GM12878 (cell line): Measurements from ENCODE around the gene EXOC3L4. TPM values are rescaled to one million over a fixed set of nuclear protein-coding genes. Genes with fewer than 3 reads are reported as not detected.

ENCODE experiments used
- ATAC-seq: fragments of 200-7000 bp; cut with Tn5 transposase; 3 replicates; pipeline ENCODE4 v1.9.1; 2020; ENCODE audit warnings: mild to moderate bottlenecking, moderate library complexity
- BruUV-seq: library from RNA; stranded (reverse); fragments of 400-500 nt; replicated peaks from 2 replicates; lab custom pipeline; 2021; lab: Mats Ljungman, UMichigan
- CTCF ChIA-PET: fragments of 300-600 bp; sonication (Branson Sonifier 250); formaldehyde crosslinking; extraction: SDS; loops from one replicate; lab custom pipeline; 2021; ENCODE audit warnings: inconsistent platforms; lab: Yijun Ruan, JAX
- POLR2A ChIA-PET: fragments of 350-600 bp; formaldehyde crosslinking; extraction: SDS; loops from one replicate; lab custom pipeline; 2021; ENCODE audit warnings: inconsistent platforms; lab: Charles Lee
- RAD21 ChIA-PET: fragments of 300-600 bp; sonication (Branson Sonifier 250); formaldehyde crosslinking; loops from one replicate; lab custom pipeline; 2023; ENCODE audit warnings: antibody characterized with exemption; ENCODE audit not compliant: unreplicated experiment; lab: Charles Lee
- SMC1A ChIA-PET: fragments of 300-600 bp; sonication (Branson Sonifier 250); formaldehyde crosslinking; loops from one replicate; lab custom pipeline; 2023; ENCODE audit not compliant: unreplicated experiment, uncharacterized antibody; lab: Charles Lee
- DNase-seq: peaks from one replicate; pipeline ENCODE4 v3.0.0-alpha.2; 2011; ENCODE audit warnings: low read depth, low spot score
- FAIRE-seq: peaks from 3 replicates; lab custom pipeline; 2011; peaks lifted over from hg19 to GRCh38; lab: Jason Lieb, UNC
- H2AFZ ChIP-seq: 2 replicates; pipeline ENCODE4 v1.6.0; 2011; ENCODE audit warnings: low read depth, low read length, control low read depth; ENCODE audit not compliant: control insufficient read depth
- H3K27ac ChIP-seq: 2 replicates; pipeline ENCODE4 v1.5.1; 2011; ENCODE audit warnings: control low read depth; ENCODE audit not compliant: control insufficient read depth, insufficient read depth
- H3K27me3 ChIP-seq, 2 experiments: replicated peaks in 1 of 2; 2 replicates each; pipeline versions ENCODE4 v1.6.0 to v1.6.1; 2011; ENCODE audit warnings: low read length in 1 of 2; ENCODE audit not compliant: control insufficient read depth in 2 of 2, insufficient read depth in 2 of 2
- H3K36me3 ChIP-seq, 2 experiments: 2 replicates each; pipeline ENCODE4 v1.5.1; 2011; ENCODE audit warnings: low read length in 1 of 2; ENCODE audit not compliant: control insufficient read depth in 2 of 2, insufficient read depth in 2 of 2
- H3K4me1 ChIP-seq: 2 replicates; pipeline ENCODE4 v1.6.1; 2011; ENCODE audit warnings: mild to moderate bottlenecking, low read length, moderate library complexity, mixed read lengths; ENCODE audit not compliant: control insufficient read depth, insufficient read depth
- H3K4me2 ChIP-seq: 2 replicates; pipeline ENCODE4 v1.6.0; 2011; ENCODE audit warnings: control low read depth; ENCODE audit not compliant: control insufficient read depth, insufficient read depth
- H3K4me3 ChIP-seq: fragments of 200-600 bp; sonication (generic); 2 replicates; pipeline ENCODE4 v1.5.1; 2016
- H3K79me2 ChIP-seq: 2 replicates; pipeline ENCODE4 v1.6.0; 2011; ENCODE audit warnings: low read length; ENCODE audit not compliant: control insufficient read depth, insufficient read depth
- H3K9ac ChIP-seq: 2 replicates; pipeline ENCODE4 v1.8.0; 2011; ENCODE audit warnings: low read length, control low read depth, mixed read lengths; ENCODE audit not compliant: control insufficient read depth, insufficient read depth
- H3K9me3 ChIP-seq: replicated peaks from 3 replicates; pipeline ENCODE4 v1.5.1; 2011; ENCODE audit warnings: mild to moderate bottlenecking, low read length; ENCODE audit not compliant: control insufficient read depth, insufficient read depth
- H4K20me1 ChIP-seq: 2 replicates; pipeline ENCODE4 v1.6.0; 2011; ENCODE audit not compliant: control insufficient read depth, insufficient read depth
- ASH2L ChIP-seq: fragments of 300-600, 200-600 bp; sonication (generic); IDR thresholded peaks from 2 replicates; pipeline ENCODE4 v1.6.1; 2017; ENCODE audit warnings: low read depth, mild to moderate bottlenecking, borderline replicate concordance
- BRCA1 ChIP-seq: IDR thresholded peaks from 2 replicates; pipeline ENCODE4 v1.6.1; 2011; ENCODE audit warnings: low read depth, low read length, improper control_type of control experiment
- EED ChIP-seq: sonication (generic); IDR thresholded peaks from 2 replicates; pipeline ENCODE4 v1.6.1; 2016; ENCODE audit warnings: antibody characterized with exemption, low read depth
- IKZF2 ChIP-seq, 2 experiments: fragments of 450-650 bp; IDR thresholded peaks; 2 replicates each; pipeline ENCODE4 v1.6.1; 2017; ENCODE audit warnings: mild to moderate bottlenecking in 2 of 2, moderate library complexity in 2 of 2
- POLR2A ChIP-seq: IDR thresholded peaks from 2 replicates; pipeline ENCODE4 v1.6.1; 2011; ENCODE audit warnings: low read depth, mild to moderate bottlenecking, low read length
- PRDM15 ChIP-seq: fragments of 450-650 bp; formaldehyde crosslinking; IDR thresholded peaks from 2 replicates; pipeline ENCODE4 v1.4.0; 2020; ENCODE audit warnings: mild to moderate bottlenecking, moderate library complexity
- SIX5 ChIP-seq: IDR thresholded peaks from 2 replicates; pipeline ENCODE4 v1.6.1; 2011; ENCODE audit warnings: mild to moderate bottlenecking, low read depth, low read length, moderate library complexity; ENCODE audit not compliant: severe bottlenecking
- SUPT20H ChIP-seq: IDR thresholded peaks from 2 replicates; pipeline ENCODE4 v1.6.1; 2011; ENCODE audit warnings: low read depth, mild to moderate bottlenecking, low read length, moderate library complexity, borderline replicate concordance; ENCODE audit not compliant: control insufficient read depth
- YY1 ChIP-seq: IDR thresholded peaks from 2 replicates; pipeline ENCODE4 v1.6.1; 2011; ENCODE audit warnings: low read depth, mild to moderate bottlenecking, low read length
- ZZZ3 ChIP-seq: IDR thresholded peaks from 2 replicates; pipeline ENCODE4 v1.6.1; 2011; ENCODE audit warnings: low read depth; ENCODE audit not compliant: control insufficient read depth, insufficient read length
- WGBS: methylation state at CpG from one replicate; pipeline ENCODE4 v1.1.6; 2016; ENCODE audit warnings: low lambda C conversion rate; ENCODE audit not compliant: insufficient replicate concordance, insufficient coverage; ENCODE audit errors: missing lambda C conversion rate; 5-methylcytosine and 5-hydroxymethylcytosine counted together
- in situ Hi-C: fragments of 300-500 bp; cut with MboI; formaldehyde crosslinking; loops from 9 replicates; pipeline ENCODE4 v1.14.3; 2018; ENCODE audit warnings: mixed read lengths
- intact Hi-C: fragments of 100-400 bp; cut with micrococcal nuclease; formaldehyde crosslinking; loops from one replicate; pipeline ENCODE4 v1.14.2; 2022; ENCODE audit not compliant: unreplicated experiment
- polyA plus RNA-seq, 11 experiments: library from polyadenylated mRNA; depleted of rRNA in 4 of 11; unstranded in 6 of 11; stranded (reverse) in 5 of 11; fragments of >200 nt; fragmentation: Nextera tagmentation in 4 of 11; fragmentation: Illumina TruSeq in 1 of 11; extraction: Ambion mirVana in 4 of 11; extraction: Trizol in 1 of 11; gene quantifications; 1 replicate in 1 of 11; 2 replicates in 10 of 11; pipeline versions ENCODE4 v1.2.1 to v1.2.3, GENCODE V29; 2011 to 2016; ENCODE audit warnings: inconsistent platforms in 2 of 11, missing spikeins in 2 of 11, low read depth in 1 of 11
- total RNA-seq, 4 experiments: library from RNA; depleted of rRNA in 3 of 4; stranded (reverse); fragments of >200 nt in 3 of 4; fragmentation: Illumina TruSeq in 1 of 4; extraction: Trizol in 1 of 4; gene quantifications; 2 replicates each; pipeline versions ENCODE4 v1.2.1 to v1.2.3, GENCODE V29; 2013 to 2021
- TF ChIP-seq, protein P1 (sequence below): fragments of 450-650 bp; IDR thresholded peaks from 2 replicates; pipeline ENCODE4 v1.6.1; 2018; ENCODE audit warnings: borderline replicate concordance, mild to moderate bottlenecking; ENCODE audit not compliant: partially characterized antibody
- TF ChIP-seq, protein P2 (sequence below): fragments of 150-350 bp; IDR thresholded peaks from 2 replicates; pipeline ENCODE4 v1.6.1; 2016; ENCODE audit warnings: low read depth, low read length

EXOC3L4 gene
- total and polyA plus RNA-seq, 10 of the 15 experiments (the other 5 are each of a cell fraction or from before 2014, with no cell fraction given) = not detected

- ChIA-PET SMC1A (interaction anchor here (0.5 to 1.7 kb wide), 3 partner anchors 21 to 1835 kb away, joined by 3 to 6 read pairs (median 3); no protein-coding TSS in a partner anchor), CTCF (interaction anchor here (0.6 to 3.5 kb wide), 4 partner anchors 9 to 49 kb away, joined by 3 to 22 read pairs (median 8); no protein-coding TSS in a partner anchor), POLR2A (interaction anchor here (0.6 kb wide), 2 partner anchors 63 to 341 kb away, joined by 3 read pairs; no protein-coding TSS in a partner anchor), RAD21 (interaction anchor here (1.0 to 3.3 kb wide), 2 partner anchors 9 to 44 kb away, joined by 3 to 16 read pairs; no protein-coding TSS in a partner anchor)
- no peaks in the 10 kb centered on the region for H3K9me3 ChIP-seq
- no peak overlapping the region for H3K4me3 ChIP-seq
- H3K36me3 ChIP-seq = no peaks in the 10 kb centered on the region
- no peak for FAIRE-seq
- H3K27me3 ChIP-seq = no peaks in the 10 kb centered on the region; a peak in 1 of 4 replicates
- H3K27ac ChIP-seq = no peak overlapping the region
- in situ Hi-C loops = no loop called here
- H4K20me1 ChIP-seq = no peaks in the 10 kb centered on the region
- no peak for ATAC-seq
- intact Hi-C loops = no loop called here
- no peaks in the 10 kb centered on the region; the same call in 1 of the 2 replicates for H3K4me1 ChIP-seq
- no peak overlapping the region for H3K9ac ChIP-seq
- H3K4me2 ChIP-seq = no peak overlapping the region
- H2AFZ ChIP-seq = no peak overlapping the region
- DNase-seq = no peak
- no peaks in the 10 kb centered on the region for H3K79me2 ChIP-seq
- 38% methylated on average over 10 of the region's 10 CpGs for WGBS
- no TSS peak for BruUV-seq
- TF ChIP-seq EED = no peak
- TF ChIP-seq YY1 = no peak
- no peak for TF ChIP-seq POLR2A
- TF ChIP-seq SIX5 = no peak
- TF ChIP-seq SUPT20H = no peak
- TF ChIP-seq IKZF2 (IDR thresholded peaks at IDR 0.05) = no peak
- TF ChIP-seq BRCA1 = no peak
- TF ChIP-seq, protein P1, sequence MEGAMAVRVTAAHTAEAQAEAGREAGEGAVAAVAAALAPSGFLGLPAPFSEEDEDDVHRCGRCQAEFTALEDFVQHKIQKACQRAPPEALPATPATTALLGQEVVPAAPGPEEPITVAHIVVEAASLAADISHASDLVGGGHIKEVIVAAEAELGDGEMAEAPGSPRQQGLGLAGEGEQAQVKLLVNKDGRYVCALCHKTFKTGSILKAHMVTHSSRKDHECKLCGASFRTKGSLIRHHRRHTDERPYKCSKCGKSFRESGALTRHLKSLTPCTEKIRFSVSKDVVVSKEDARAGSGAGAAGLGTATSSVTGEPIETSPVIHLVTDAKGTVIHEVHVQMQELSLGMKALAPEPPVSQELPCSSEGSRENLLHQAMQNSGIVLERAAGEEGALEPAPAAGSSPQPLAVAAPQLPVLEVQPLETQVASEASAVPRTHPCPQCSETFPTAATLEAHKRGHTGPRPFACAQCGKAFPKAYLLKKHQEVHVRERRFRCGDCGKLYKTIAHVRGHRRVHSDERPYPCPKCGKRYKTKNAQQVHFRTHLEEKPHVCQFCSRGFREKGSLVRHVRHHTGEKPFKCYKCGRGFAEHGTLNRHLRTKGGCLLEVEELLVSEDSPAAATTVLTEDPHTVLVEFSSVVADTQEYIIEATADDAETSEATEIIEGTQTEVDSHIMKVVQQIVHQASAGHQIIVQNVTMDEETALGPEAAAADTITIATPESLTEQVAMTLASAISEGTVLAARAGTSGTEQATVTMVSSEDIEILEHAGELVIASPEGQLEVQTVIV = no peak
- TF ChIP-seq ASH2L = no peak
- TF ChIP-seq, protein P2, sequence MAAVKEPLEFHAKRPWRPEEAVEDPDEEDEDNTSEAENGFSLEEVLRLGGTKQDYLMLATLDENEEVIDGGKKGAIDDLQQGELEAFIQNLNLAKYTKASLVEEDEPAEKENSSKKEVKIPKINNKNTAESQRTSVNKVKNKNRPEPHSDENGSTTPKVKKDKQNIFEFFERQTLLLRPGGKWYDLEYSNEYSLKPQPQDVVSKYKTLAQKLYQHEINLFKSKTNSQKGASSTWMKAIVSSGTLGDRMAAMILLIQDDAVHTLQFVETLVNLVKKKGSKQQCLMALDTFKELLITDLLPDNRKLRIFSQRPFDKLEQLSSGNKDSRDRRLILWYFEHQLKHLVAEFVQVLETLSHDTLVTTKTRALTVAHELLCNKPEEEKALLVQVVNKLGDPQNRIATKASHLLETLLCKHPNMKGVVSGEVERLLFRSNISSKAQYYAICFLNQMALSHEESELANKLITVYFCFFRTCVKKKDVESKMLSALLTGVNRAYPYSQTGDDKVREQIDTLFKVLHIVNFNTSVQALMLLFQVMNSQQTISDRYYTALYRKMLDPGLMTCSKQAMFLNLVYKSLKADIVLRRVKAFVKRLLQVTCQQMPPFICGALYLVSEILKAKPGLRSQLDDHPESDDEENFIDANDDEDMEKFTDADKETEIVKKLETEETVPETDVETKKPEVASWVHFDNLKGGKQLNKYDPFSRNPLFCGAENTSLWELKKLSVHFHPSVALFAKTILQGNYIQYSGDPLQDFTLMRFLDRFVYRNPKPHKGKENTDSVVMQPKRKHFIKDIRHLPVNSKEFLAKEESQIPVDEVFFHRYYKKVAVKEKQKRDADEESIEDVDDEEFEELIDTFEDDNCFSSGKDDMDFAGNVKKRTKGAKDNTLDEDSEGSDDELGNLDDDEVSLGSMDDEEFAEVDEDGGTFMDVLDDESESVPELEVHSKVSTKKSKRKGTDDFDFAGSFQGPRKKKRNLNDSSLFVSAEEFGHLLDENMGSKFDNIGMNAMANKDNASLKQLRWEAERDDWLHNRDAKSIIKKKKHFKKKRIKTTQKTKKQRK = no peak
- no peak for TF ChIP-seq ZZZ3
- TF ChIP-seq PRDM15 (CRISPR knock-in tag) = no peak
Observed at GRCh38 chr14:103149351-103150237, 55.1 kb downstream of the EXOC3L4 start.
